K562 (cell line): ENCODE data around the gene CENPH. TPM values are rescaled to one million over a fixed set of nuclear protein-coding genes. Genes with fewer than 3 reads are reported as not detected.

Source experiments
- ARID1B ChIP-seq: fragments of 450-650 bp; IDR thresholded peaks from 2 replicates; pipeline ENCODE4 v1.6.1; 2016; ENCODE audit warnings: antibody characterized with exemption, mild to moderate bottlenecking, inconsistent platforms
- CREB3 ChIP-seq: fragments of 450-650 bp; conservative IDR thresholded peaks from 2 replicates; pipeline ENCODE4 v1.6.1; 2016; ENCODE audit warnings: missing genetic modification characterization, low read depth, mild to moderate bottlenecking, missing compliant biosample characterization, moderate library complexity
- CREBBP ChIP-seq: IDR thresholded peaks from one replicate; pipeline ENCODE4 v1.6.1; 2012; ENCODE audit warnings: low read depth, mild to moderate bottlenecking, control low read depth, inconsistent platforms, low read length
- E2F5 ChIP-seq: sonication (generic); formaldehyde crosslinking; IDR thresholded peaks from 2 replicates; pipeline ENCODE4 v1.8.0; 2022; ENCODE audit warnings: mild to moderate bottlenecking, missing genetic modification reagents
- GABPA ChIP-seq: fragments of 200-800 bp; sonication (Bioruptor generic); conservative IDR thresholded peaks from 2 replicates; pipeline ENCODE4 v1.6.1; 2016; ENCODE audit warnings: low read depth, missing genetic modification characterization, missing compliant biosample characterization
- MBD2 ChIP-seq: sonication (generic); IDR thresholded peaks from 2 replicates; pipeline ENCODE4 v1.6.1; 2016; ENCODE audit warnings: low read depth, borderline replicate concordance
- PRPF4 ChIP-seq: fragments of 200-400 bp; formaldehyde crosslinking; IDR thresholded peaks from one replicate; pipeline ENCODE4 v1.6.1; 2017; ENCODE audit warnings: low read length, low read depth, mild to moderate bottlenecking; ENCODE audit not compliant: insufficient read depth, poor library complexity, severe bottlenecking
- RHOXF2B ChIP-seq: fragments of 250-450 bp; sonication (Bioruptor Pico); conservative IDR thresholded peaks from 2 replicates; pipeline ENCODE4 v1.5.1; 2021
- SETDB1 ChIP-seq: IDR thresholded peaks from one replicate; pipeline ENCODE4 v1.6.1; 2012; ENCODE audit warnings: low read length, control low read depth, inconsistent platforms
- SNRNP70 ChIP-seq: fragments of 200-400 bp; formaldehyde crosslinking; optimal IDR thresholded peaks from 2 replicates; pipeline ENCODE3; 2017; ENCODE audit warnings: low read depth, low read length
- THRA ChIP-seq: fragments of 450-650 bp; IDR thresholded peaks from 2 replicates; pipeline ENCODE4 v1.6.1; 2017; ENCODE audit warnings: mild to moderate bottlenecking, moderate library complexity
- THRAP3 ChIP-seq: fragments of 450-650 bp; IDR thresholded peaks from 2 replicates; pipeline ENCODE4 v1.6.1; 2016; ENCODE audit warnings: mild to moderate bottlenecking, inconsistent platforms, borderline replicate concordance
- ZBTB11 ChIP-seq, 3 experiments: fragments of 200-800 bp in 1 of 3; fragments of 250-450 bp in 1 of 3; fragments of 450-650 bp in 1 of 3; sonication (Bioruptor Pico) in 1 of 3; sonication (Bioruptor generic) in 1 of 3; formaldehyde crosslinking in 1 of 3; IDR thresholded peaks; 2 replicates each; pipeline versions ENCODE4 v1.6.1 to v1.8.0; 2016 to 2022; ENCODE audit warnings: mild to moderate bottlenecking in 2 of 3, missing genetic modification characterization in 2 of 3, missing compliant biosample characterization in 1 of 3, moderate library complexity in 1 of 3
- ZC3H4 ChIP-seq: sonication (generic); formaldehyde crosslinking; IDR thresholded peaks from 2 replicates; pipeline ENCODE4 v1.9.0; 2021; ENCODE audit warnings: missing genetic modification reagents, borderline replicate concordance
- ZNF140 ChIP-seq: fragments of 250-450 bp; sonication (Bioruptor Pico); IDR thresholded peaks from 2 replicates; pipeline ENCODE4 v1.8.0; 2021; ENCODE audit warnings: moderate library complexity, mild to moderate bottlenecking, inconsistent platforms
- ZNF507 ChIP-seq: conservative IDR thresholded peaks from 2 replicates; pipeline ENCODE4 v1.6.1; 2017; ENCODE audit warnings: missing genetic modification characterization, missing compliant biosample characterization
- ZNF668 ChIP-seq: fragments of 250-450 bp; sonication (Bioruptor Pico); IDR thresholded peaks from 2 replicates; pipeline ENCODE4 v1.8.0; 2022; ENCODE audit warnings: mild to moderate bottlenecking, inconsistent platforms
- ZNF695 ChIP-seq: fragments of 450-650 bp; formaldehyde crosslinking; IDR thresholded peaks from 2 replicates; pipeline ENCODE4 v1.4.0; 2020; ENCODE audit warnings: mild to moderate bottlenecking, moderate library complexity
- ZNF707 ChIP-seq: fragments of 250-450 bp; sonication (Bioruptor Pico); conservative IDR thresholded peaks from 2 replicates; pipeline ENCODE4 v1.8.0; 2022; ENCODE audit warnings: inconsistent platforms, mild to moderate bottlenecking, moderate library complexity
- polyA plus RNA-seq, 8 experiments: library from polyadenylated mRNA; depleted of rRNA in 4 of 8; stranded (reverse) in 5 of 8; unstranded in 3 of 8; fragments of >200 nt; fragmentation: Nextera tagmentation in 2 of 8; fragmentation: Illumina TruSeq in 1 of 8; extraction: Ambion mirVana in 2 of 8; extraction: Trizol in 1 of 8; gene quantifications; 2 replicates each; pipeline versions ENCODE4 v1.2.1 to v1.2.3, GENCODE V29; 2011 to 2014; ENCODE audit warnings: inconsistent platforms in 1 of 8, missing spikeins in 1 of 8
- total RNA-seq, 7 experiments: library from RNA; depleted of rRNA in 6 of 7; stranded (reverse); fragments of >200 nt in 6 of 7; fragmentation: Illumina TruSeq in 2 of 7; extraction: Trizol in 2 of 7; gene quantifications; 2 replicates each; pipeline versions ENCODE4 v1.2.1 to v1.2.3, GENCODE V29; 2011 to 2021; ENCODE audit warnings: low replicate concordance in 1 of 7

CENPH gene
- total and polyA plus RNA-seq, 9 of the 15 experiments (the other 6 are each of a cell fraction or from before 2014, with no cell fraction given), result 10.5 to 124 (median 74.9) TPM

GRCh38 chr5:69189162-69190086, at the start of gene CENPH (continued):
- TF ChIP-seq ZNF668 (no peak), MBD2 (peak; percentile 67; the same call in 1 of the 2 replicates), E2F5 (CRISPR knock-in tag) (peak; percentile 82; the same call in 1 of the 2 replicates), CREBBP (no peak), RHOXF2B (no peak), SETDB1 (no peak), CREB3 (0 out of 2 replicates have a peak, but pooled peaks have one; percentile 39), THRAP3 (no peak), THRA (peak; percentile 49; the same call in 1 of the 2 replicates), ZC3H4 (CRISPR knock-in tag) (no peak), ZBTB11 (CRISPR knock-in tag; IDR thresholded peaks at IDR 0.05) (0 out of 6 replicates have a peak, but pooled peaks of 1 of the 3 experiments have one; percentile 20), ZNF140 (no peak), ZNF695 (CRISPR knock-in tag) (no peak), ZNF707 (CRISPR knock-in tag) (no peak), PRPF4 (peak; percentile 63), SNRNP70 (no peak), ZNF507 (tag) (no peak), ARID1B (no peak), GABPA (tag) (peak; percentile 95)
